ENCODE results near the gene HOXA13. TPM values are rescaled to one million over a fixed set of nuclear protein-coding genes. Genes with fewer than 3 reads are reported as not detected.

The HOXA13 gene
- total RNA-seq, 1 donor from 2014 or later, result not detected

DNA sequence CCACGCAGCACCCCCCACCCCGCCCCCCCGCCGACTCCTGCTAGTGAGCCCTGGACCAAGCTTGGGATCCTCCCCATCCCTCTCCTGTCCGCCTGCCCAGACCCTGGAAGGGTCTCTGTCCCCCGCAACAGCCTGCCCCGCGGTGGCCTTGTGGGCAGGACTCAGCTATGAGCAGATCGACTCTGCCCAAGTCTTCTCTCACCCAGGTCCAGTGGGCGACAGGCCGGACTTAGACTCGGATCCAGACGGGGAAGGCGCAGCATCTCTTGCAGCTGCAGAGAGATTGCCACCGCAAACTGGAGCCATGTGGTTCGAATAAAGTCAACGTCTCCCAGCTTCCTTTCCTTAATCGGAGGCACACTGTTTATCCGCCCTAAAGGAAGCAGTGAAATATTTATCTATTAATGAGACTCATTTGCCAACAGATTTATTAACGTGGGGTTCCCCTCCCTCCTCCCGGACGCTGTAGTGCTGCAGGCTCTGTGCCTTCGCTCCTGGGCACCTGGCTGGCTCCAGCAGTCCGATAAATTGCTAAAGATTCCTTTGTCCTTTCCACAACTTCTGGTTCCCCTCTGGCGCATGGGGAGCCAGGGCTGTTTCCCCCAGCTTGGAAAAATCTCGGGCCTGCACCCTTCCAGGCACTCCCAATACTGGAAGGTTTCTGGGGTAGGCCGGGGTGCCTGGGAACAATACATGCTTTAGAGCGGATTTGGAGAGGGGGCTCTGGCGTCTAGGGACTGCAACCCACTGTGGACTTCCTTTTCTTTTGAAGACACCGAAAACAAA, 42.8 kb downstream of the HOXA13 start:
- ATAC-seq (ENCODE audit: poor library complexity) (no peak), DNase-seq (no peak)
- intact Hi-C loops (cut with DNase I), result no loop called here

DNA sequence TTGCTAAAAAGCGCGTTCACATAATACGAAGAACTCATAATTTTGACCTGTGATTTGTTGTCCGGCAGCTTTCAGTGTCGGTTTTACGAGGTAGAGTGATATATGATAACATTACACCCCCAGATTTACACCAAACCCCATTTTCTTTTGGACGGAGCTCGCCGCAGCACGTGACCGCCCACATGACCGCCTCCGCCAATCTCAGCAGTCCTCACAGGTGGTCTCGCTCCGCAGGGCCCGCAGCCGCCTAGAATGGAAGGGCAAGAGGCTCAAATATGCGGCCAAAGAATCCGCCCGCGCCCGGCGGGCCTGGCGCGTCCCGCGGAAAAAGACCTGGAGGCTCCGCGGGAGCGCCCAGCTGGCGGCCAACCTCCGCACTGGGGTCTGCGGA, 43.4 kb downstream of the HOXA13 start, which contains the start of gene HOXA7:
Gene HOXA7, minus strand, starts transcription at position 168 of the 391 bp plus-strand sequence. Its CDS starts 130 bp downstream, at position 38.
- intact Hi-C loops (cut with DNase I), result no loop called here
- ATAC-seq (ENCODE audit: poor library complexity) (no peak), DNase-seq (no peak)

DNA sequence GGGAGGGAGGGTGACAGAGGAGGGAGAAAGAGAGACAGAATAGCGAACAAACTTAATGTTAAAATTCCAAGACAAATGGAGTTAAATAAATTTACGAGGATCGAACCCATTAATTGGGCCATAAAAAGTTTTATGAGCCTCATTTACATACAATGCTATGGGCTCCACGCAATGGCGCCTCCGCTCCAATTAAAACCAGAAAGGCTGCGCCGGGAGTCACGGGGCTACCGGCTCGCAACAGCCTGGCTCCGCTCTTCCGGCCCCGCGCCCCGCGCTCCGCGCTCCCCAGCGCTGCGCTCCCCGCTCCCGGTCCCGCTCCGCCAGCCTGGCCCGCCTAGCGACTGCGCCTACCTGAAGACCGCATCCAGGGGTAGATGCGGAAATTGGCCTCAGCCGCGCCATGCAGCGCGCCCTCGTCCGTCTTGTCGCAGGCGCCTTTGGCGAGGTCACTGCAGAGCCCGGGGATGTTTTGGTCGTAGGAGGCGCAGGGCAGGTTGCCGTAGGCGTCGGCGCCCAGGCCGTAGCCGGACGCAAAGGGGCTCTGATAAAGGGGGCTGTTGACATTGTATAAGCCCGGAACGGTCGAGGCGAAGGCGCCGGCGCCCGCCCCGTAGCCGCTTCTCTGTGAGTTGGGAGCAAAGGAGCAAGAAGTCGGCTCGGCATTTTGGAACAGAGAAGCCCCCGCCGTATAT, 43.9 kb downstream of the HOXA13 start:
- intact Hi-C loops (cut with DNase I), result no loop called here
- no peak for DNase-seq
- ATAC-seq (ENCODE audit: poor library complexity), result no peak

DNA sequence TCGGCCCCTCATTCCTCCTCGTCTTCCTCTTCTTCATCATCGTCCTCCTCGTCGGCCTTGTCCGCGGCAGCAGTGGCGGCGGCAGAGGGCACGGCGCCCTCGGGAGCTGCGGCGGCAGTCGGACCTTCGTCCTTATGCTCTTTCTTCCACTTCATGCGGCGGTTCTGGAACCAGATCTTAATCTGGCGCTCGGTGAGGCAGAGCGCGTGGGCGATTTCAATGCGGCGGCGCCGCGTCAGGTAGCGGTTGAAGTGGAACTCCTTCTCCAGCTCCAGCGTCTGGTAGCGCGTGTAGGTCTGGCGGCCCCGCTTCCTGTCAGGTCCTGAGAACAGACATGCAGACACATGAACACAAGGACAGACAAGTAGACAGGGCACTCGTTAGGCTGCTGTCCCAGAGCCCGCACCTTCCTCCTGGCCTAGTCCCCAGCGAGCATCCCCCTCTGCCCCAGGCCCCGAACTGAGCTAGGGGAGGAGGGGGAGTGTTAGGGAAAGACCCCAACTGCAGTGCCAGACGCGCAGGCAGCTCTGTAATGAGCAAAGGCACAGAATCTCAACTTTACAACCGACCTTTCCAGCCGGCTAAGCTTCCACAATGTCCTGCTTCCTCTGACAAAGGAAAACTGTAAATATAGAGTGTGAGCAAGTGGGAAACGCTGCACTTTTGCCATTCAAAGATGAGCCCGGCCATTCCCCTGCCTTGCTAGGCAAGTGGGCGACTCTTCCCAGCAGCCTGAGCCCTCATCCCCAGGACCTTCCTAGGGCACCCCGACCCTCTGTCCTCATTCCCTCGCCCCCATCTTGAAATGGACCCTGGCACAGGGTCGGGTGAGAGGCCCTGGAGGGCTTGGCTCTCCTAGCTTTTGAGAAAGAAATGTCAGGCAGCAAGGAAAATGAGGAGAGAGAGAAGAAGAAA, 44.7 kb downstream of the HOXA13 start:
- DNase-seq, result no peak
- no peak for ATAC-seq (ENCODE audit: poor library complexity)
- intact Hi-C loops (cut with DNase I), result no loop called here

DNA sequence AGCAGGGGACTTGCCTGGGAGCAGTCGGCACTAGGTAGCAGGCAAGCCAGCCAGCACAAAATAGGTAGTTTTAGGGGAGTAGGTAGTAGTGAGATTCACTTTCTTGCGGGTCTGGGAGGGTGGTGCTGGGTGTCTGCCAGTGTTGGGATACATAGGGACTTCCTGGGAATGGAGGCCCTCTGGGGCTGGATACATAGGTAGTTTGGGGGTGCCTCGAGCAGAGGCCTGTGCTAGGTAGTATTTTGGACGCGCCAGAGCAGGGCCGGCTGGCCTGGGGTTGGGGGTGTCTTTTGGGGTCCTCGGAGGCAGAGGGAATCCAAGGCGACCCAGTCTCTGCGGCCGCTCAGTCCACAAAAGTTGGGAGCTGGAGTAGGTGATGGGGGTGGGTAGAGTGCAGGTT, 45.5 kb downstream of the HOXA13 start:
- no peak for DNase-seq
- ATAC-seq (ENCODE audit: poor library complexity), result no peak

DNA sequence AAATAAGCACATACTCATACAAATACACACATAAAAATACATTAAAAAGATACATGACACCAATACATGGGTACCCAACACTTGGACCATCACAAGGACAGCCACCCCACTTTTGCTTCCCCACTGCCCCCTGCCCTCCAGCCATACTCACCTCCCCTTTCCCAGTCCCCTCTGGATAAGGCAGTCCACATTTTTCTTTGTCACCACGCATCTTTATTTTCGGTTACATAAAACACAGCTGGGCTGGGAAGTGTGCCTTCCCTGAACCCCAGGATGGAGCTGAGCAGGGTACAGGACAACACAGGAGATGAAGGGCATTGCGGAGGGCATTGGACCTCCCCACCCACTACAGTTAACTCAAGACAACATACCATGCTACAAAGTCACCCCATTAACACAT, 46.4 kb downstream of the HOXA13 start:
- intact Hi-C loops (cut with DNase I), result no loop called here
- ATAC-seq (ENCODE audit: poor library complexity) (no peak), DNase-seq (no peak)

More for the DNA sequence above, 45.5 kb downstream of the HOXA13 start:
- intact Hi-C loops (cut with DNase I), result no loop called here

DNA sequence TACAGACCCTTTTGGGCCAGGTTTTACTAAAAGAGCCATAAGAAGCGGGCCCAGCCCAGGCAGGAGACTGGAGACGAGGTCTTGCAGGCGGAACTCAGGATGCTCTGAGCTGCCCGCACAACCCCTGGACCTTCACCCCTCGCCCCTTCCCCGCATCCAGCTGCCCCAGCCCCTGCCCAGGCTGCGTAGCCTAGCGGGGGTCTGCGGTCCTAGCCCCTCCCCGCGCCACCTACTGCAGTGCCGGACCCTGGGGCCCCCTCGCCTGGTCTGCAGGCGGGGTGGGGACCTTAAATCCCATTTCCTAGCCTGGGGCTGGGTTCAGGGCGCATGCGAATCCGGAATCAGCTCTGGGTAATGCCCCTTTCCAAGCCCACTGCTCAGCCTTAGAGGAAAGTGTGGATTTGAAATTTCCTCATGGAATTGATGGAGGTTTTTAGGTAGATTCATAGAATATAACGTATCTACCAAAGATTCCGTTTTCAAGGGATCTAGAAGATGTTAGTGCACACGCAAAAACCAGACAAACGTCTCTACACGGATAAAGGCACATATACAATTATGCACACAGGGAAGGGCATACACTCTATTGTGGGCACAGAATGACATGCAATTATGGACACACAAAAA, 47.0 kb downstream of the HOXA13 start:
- no peak for ATAC-seq (ENCODE audit: poor library complexity)
- no peak for DNase-seq
- intact Hi-C loops (cut with DNase I), result no loop called here

DNA sequence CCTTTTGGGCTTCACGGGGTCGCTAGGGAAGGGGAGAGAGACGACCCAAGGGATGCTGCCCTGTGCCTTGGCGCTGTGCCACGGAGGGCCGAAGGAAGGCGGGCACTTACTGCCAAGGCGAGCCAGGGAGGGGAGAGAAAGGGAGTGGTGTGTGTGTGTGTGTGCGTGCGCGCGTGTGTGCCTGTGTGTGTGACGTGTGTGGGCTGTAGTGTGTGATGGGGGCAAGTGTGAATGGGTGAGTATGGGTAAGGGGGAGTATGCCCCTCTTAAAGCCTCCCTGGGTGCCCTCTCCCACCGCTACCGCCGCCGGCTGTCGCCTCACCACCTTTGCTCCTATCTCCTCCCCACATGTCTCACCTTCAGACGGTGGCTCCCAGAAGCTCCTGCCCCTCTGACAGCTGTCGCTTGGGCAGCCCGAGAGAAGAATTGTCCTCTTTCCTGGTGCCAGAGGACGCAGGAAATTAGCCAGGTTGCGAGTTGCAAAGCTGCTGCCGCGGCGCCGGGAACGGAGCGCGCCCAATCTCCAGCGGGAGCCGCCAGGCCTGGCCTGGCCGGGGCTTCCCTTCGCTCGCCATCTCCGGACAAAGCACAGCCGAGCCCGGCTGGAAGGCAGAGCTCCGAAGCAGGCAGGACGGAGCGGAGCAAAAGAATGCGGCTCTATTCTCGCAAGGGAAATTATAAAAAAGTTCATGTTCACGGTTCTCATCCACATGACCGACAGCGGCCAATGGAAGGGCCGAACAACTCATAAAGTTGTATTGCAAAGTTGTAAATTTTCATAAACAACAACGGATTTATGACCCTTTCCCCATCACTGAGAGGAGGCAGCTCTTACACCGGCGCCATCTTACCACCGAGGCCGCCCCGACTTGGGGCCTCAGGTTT, 47.7 kb downstream of the HOXA13 start, which contains the start of gene HOXA3:
Gene HOXA3, minus strand, starts transcription at position 653 of the 885 bp plus-strand sequence. CDS start 41,943 bp downstream, outside the sequence.
- DNase-seq (no peak), ATAC-seq (ENCODE audit: poor library complexity) (peak; percentile 9)
- intact Hi-C loops (cut with DNase I), result no loop called here

DNA sequence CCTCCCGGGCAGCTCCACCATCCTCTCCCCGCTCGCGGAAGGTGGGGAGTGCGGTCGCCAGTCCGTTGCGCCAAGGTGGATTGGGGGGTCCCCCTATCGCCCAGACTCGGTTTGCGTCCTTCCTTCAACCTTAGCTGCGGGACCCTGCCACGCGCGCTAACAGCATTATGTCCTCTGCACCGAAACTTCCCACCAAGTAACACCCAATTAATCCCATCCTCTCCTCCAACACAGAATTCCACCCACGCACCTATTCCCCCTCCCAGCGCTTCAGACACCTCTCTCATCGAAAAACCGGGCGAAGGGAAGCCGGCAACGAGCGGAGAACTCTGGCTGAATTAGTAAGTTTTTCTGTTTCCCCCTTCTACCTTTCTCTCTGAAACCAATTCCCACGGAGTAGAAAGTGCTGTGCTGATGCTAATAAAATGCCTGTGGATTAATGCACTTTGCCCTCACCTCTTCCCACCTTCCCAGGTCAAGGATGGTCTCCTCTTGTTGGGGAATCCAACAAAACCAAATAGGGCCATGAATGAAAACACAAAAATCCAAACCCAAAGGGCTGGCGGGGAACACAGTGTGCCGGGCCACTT, 48.5 kb downstream of the HOXA13 start:
- DNase-seq (no peak), ATAC-seq (ENCODE audit: poor library complexity) (no peak)
- intact Hi-C loops (cut with DNase I), result no loop called here

DNA sequence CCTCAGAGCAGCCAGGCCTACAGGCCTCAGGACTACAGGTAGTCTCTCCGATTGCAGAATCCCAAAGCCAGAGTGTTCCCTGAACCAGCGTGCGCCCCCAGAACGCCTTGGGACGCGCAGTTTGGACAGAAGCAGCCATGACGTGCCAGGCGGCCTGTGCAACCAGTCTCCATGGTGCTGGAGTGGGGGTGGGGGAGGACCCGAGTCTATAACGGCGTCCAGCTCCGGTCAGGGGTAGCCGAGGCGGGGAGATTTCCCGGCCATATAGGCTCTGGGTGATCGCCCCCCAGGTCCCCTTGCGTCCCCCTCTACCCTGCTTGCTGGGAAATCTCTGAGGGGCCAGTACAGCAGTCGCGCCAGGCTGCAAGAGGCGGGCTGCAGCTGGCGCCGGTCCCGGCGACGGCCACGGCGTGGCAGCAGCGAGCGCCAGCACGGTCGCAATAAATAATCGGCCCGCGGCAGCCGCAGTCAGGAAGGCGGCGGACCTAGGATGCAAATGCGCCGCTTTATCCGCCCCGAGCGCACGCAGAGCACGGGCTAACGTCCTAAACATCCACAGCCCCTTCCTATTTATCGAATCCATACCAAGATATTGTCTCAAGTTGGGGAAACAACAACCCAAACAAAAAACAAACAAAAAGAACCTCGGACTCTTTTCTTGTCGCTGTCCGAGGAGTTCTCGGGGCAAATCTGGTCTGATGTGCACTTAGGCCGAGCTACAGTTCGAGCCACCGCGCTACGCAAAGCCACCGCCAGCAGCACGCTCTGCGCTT, 49.1 kb downstream of the HOXA13 start:
- peak; percentile 87 for ATAC-seq (ENCODE audit: poor library complexity)
- intact Hi-C loops (cut with DNase I), result no loop called here
- DNase-seq, result peak; percentile 78

DNA sequence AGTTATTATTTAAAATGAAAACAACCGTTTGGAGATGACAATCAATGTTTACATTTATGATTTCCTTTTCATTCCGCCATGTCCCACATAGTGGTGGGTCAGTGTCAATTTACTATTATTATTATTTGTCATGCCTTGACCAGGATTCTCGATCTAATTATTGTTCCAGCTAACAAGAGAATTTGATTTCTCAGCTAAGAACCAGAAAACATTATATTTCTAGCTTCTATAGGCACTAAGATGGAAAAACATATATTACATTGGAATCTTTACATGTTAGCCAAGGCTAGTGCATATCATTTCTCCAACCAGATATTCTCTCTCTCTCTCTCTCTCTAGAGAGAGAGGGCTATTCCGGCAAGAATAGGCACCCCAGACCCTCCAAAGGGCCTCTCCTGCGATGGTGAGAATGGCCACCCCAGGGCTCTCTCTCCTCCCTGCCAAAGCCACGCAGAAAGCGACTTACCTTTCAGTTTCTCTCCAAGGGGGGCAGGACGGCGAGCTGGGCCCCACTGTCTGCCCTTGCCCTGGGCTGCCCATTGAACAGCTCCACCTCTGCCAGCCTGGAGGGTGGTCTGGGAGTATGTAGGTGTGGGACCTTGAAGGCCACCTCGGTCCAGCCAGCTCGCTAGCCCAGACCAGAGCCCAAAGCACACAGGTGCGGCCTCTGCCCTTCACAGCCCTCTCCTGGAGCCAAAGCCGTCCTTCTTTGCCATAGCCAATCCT, 49.9 kb downstream of the HOXA13 start:
- ATAC-seq (ENCODE audit: poor library complexity), result no peak
- no peak for DNase-seq
- intact Hi-C loops (cut with DNase I), result no loop called here

DNA sequence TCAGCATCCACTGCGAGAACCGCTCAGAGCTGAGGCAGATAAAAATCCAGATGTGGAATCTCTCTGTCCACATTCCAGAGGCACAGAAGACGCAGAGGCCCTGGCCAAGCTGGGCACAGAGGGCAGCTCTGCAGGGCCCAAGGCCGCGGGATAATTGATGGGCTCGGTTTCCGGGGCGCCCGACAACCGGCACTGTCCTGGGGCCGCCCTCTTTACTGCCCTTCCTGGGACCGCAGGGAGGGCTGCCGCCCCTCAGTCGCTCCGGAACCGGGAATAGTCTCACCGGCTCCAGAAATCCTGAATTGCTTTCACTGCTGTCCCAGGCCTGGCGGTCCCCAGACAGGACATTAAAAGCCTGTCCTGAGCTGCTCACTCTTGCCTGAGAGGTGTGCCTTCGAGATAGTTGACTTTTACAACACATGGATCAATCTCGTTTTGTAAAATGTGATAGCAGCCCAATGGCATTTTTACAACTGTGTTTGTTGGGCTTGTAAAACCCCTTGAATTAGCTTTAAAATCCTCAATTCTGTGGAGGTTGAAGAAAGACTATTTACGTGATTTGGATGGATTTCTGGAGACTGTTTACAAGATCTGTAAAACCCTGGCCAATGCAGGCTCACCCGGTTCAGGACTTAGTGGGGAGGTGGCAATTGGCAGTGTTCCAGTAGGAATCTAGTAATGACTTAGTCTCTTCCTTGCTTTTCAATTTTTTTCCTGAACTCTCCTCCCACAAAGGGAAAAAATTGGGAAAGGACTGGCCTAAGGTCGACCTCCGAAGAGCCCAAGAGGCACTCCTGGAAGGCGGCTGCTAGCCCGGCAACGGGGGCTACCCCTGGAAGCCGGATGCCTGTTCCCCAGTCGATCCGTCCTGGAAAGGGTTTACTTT, 50.9 kb downstream of the HOXA13 start:
- intact Hi-C loops (cut with DNase I), result no loop called here
- ATAC-seq (ENCODE audit: poor library complexity) (no peak), DNase-seq (no peak)

DNA sequence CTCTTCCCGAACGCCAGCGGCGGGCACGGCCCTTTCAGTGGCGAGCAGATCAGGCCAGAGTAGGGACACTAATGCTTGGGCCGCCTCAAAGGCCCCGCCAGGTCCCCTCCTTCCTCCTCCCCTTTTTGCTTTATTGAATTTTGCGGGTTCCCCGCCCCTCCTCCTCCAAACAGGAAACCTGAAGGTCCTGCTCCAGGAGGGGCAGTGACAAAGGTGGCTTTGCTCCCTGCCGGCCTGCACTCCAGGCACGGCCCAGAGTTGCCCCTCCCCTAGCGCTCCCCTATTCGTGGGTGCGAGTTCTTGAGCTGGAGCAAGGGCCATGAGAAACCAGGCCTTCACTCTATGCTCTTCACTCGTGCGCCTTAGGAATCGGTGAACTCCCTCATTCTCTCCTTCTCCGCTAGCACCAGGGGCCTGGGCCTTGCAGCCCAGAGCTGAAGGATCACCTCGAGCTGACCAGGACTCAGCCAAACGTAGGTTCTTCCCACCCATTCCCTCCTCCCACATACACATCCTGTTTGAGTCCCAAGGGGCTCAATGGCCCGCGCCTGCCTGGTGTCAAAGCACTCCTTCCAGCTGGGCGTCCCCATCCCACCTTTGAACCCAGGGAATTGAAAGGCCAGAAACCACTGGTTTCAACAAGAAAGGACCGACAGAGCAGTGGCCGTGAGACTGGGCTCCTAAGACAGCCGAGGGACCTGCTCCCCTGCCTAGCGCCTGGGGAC, 51.7 kb downstream of the HOXA13 start:
- DNase-seq (no peak), ATAC-seq (ENCODE audit: poor library complexity) (no peak)
- intact Hi-C loops (cut with DNase I), result no loop called here

DNA sequence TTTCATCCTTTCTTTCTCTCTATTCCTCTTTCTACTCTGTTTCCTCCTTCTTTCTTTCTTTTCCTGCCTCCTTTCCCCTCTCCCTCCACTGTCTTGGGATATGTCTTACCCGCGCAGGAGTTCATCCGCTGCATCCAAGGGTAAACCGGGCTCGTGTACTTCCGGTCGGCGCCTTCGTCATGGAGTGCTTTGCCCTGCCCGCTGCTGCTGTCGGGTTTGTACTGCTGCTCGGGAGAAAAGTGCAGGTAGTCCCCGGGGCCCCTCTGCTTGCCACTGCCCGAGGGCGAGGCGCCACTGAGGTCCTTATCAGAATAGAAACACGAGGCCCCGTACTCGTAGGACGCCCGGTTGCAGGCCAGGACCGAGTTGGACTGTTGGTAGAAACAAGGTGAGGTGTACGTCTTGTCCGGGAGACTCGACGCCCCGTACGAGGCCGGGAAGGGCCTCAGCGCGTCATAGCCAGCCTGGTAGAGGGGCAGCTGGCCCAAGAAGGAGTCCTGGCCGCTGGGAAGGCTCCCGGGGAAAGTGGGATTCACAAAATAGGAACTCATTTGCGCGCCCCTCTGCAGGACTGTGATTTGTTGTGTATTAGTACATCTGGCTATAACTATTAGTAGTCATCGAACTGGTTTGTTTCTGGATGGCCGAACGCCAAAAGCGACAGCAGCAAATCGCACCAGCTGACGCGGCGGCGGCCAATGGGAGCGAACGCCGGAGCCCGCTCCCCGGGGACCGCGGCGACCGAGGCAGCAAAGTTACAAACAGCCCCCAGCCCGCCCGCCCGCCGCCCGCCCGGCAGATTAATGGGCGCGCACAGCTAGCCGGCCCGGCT, 52.5 kb downstream of the HOXA13 start, which contains the start of gene HOXA6:
Gene HOXA6, minus strand, starts transcription at position 576 of the 832 bp plus-strand sequence. Its CDS starts 25 bp downstream, at position 551.
- ATAC-seq (ENCODE audit: poor library complexity), result no peak
- intact Hi-C loops (cut with DNase I), result no loop called here
- DNase-seq, result no peak

All from Right ventricle myocardium superior (tissue), 1 donor.